Muscle layer of colon (tissue), 2 donors: ENCODE data around the gene MTCH1.

Source experiments
- H3K27ac ChIP-seq: one replicate; pipeline ENCODE4 v1.7.0; 2013; ENCODE audit warnings: low read depth, mild to moderate bottlenecking, low read length, moderate library complexity
- H3K27me3 ChIP-seq, 2 donors: one replicate each; pipeline ENCODE4 v1.7.0; 2013; ENCODE audit warnings: low read length in 2 of 2, mild to moderate bottlenecking in 2 of 2; ENCODE audit not compliant: insufficient read depth in 2 of 2, control insufficient read depth in 1 of 2
- H3K36me3 ChIP-seq: one replicate; pipeline ENCODE4 v1.7.0; 2013; ENCODE audit warnings: mild to moderate bottlenecking, low read length; ENCODE audit not compliant: insufficient read depth
- H3K4me1 ChIP-seq: one replicate; pipeline ENCODE4 v1.7.0; 2013; ENCODE audit warnings: mild to moderate bottlenecking, low read length; ENCODE audit not compliant: insufficient read depth
- H3K4me3 ChIP-seq, 2 donors: one replicate each; pipeline ENCODE4 v1.7.0; 2013; ENCODE audit warnings: low read length in 2 of 2, low read depth in 1 of 2, mild to moderate bottlenecking in 1 of 2, moderate library complexity in 1 of 2
- H3K9ac ChIP-seq: one replicate; pipeline ENCODE4 v1.7.0; 2013; ENCODE audit warnings: low read length
- H3K9me3 ChIP-seq: one replicate; pipeline ENCODE4 v1.7.0; 2013; ENCODE audit warnings: mild to moderate bottlenecking, low read length
- donor health status: abdominal sarcoma.
- donor health status: Adenocarcinoma of cecum.

Gene MTCH1

GRCh38 chr6:36925809-36926208, 60.2 kb downstream of the MTCH1 start:
- H3K9me3 ChIP-seq, result no peaks in the 10 kb centered on the region
- no peak overlapping the region for H3K4me3 ChIP-seq
- no peaks in the 10 kb centered on the region for H3K27me3 ChIP-seq
- peaks cover 23% of the 10 kb centered on the region for H3K36me3 ChIP-seq
- H3K4me1 ChIP-seq, result peaks cover 7% of the 10 kb centered on the region
- H3K9ac ChIP-seq, result no peak overlapping the region
- H3K27ac ChIP-seq, result no peak overlapping the region

- Histone ChIP-seq H3K4me1 (peaks cover 7% of the 10 kb centered on the region), H3K36me3 (peaks cover 28% of the 10 kb centered on the region), H3K9me3 (no peaks in the 10 kb centered on the region), H3K4me3 (no peak overlapping the region), H3K27ac (no peak overlapping the region), H3K27me3 (no peaks in the 10 kb centered on the region), H3K9ac (no peak overlapping the region)
Observed at GRCh38 chr6:36924778-36925374, 61.1 kb downstream of the MTCH1 start.

GRCh38 chr6:36924131-36924530, 61.9 kb downstream of the MTCH1 start:
- no peak overlapping the region for H3K4me3 ChIP-seq
- H3K4me1 ChIP-seq, result peaks cover 12% of the 10 kb centered on the region
- H3K27ac ChIP-seq, result no peak overlapping the region
- peaks cover 35% of the 10 kb centered on the region for H3K36me3 ChIP-seq
- no peaks in the 10 kb centered on the region for H3K9me3 ChIP-seq
- no peaks in the 10 kb centered on the region for H3K27me3 ChIP-seq
- H3K9ac ChIP-seq, result no peak overlapping the region

GRCh38 chr6:36920546-36920945, 65.5 kb downstream of the MTCH1 start:
- Histone ChIP-seq H3K27me3 (no peaks in the 10 kb centered on the region), H3K36me3 (peaks cover 40% of the 10 kb centered on the region), H3K9me3 (no peaks in the 10 kb centered on the region), H3K27ac (no peak overlapping the region), H3K4me1 (peaks cover 26% of the 10 kb centered on the region), H3K9ac (no peak overlapping the region), H3K4me3 (no peak overlapping the region)

- no peaks in the 10 kb centered on the region for H3K9me3 ChIP-seq
- H3K4me3 ChIP-seq, result no peak overlapping the region
- no peak overlapping the region for H3K27ac ChIP-seq
- peaks cover 26% of the 10 kb centered on the region for H3K4me1 ChIP-seq
- H3K27me3 ChIP-seq, result no peaks in the 10 kb centered on the region
- no peak overlapping the region for H3K9ac ChIP-seq
- peaks cover 40% of the 10 kb centered on the region for H3K36me3 ChIP-seq
Observed at GRCh38 chr6:36920049-36920448, 65.9 kb downstream of the MTCH1 start.
